NCI-H524 (cell line): ENCODE measurements around the gene GRIN2D.

ENCODE experiments used
- DNase-seq, 2 experiments: peaks; one replicate each; lab custom pipeline; 2025; lab: John Stamatoyannopoulos, UW

GRIN2D gene

GRCh38 chr19:48442116-48443035, 48.9 kb downstream of the GRIN2D start:
- no peak for DNase-seq

GRCh38 chr19:48443256-48443655, 49.8 kb downstream of the GRIN2D start:
- DNase-seq, result no peak
